DOHH2 (cell line): Measurements from ENCODE around the gene PAPSS2.
"Not testable (repeated sequence)": the region's sequence is repeated elsewhere in the genome, so short reads cannot be mapped to it uniquely, and the experiment has no call there.

ENCODE experiments used
- H3F3A ChIP-seq: fragments of 200-600 bp; sonication (generic), shearing (Covaris generic); 2 replicates; pipeline ENCODE4 v1.6.0; 2016; ENCODE audit warnings: antibody characterized with exemption, mild to moderate bottlenecking; ENCODE audit not compliant: control insufficient read depth, insufficient read depth
- H3K27ac ChIP-seq: fragments of 200-600 bp; sonication (generic); 2 replicates; pipeline ENCODE4 v1.5.1; 2014; ENCODE audit warnings: low read depth, mild to moderate bottlenecking, low read length, moderate library complexity
- H3K27me3 ChIP-seq: fragments of 200-600 bp; sonication (generic); 2 replicates; pipeline ENCODE4 v1.6.1; 2014; ENCODE audit warnings: mild to moderate bottlenecking, low read length, mixed read lengths; ENCODE audit not compliant: control insufficient read depth
- H3K36me3 ChIP-seq: fragments of 200-600 bp; sonication (generic); 2 replicates; pipeline ENCODE4 v1.6.1; 2014; ENCODE audit warnings: mild to moderate bottlenecking, low read length, moderate library complexity, mixed read lengths; ENCODE audit not compliant: control insufficient read depth
- H3K4me1 ChIP-seq: fragments of 200-600 bp; sonication (generic); 2 replicates; pipeline ENCODE4 v1.6.1; 2014; ENCODE audit warnings: mild to moderate bottlenecking, low read length, mixed read lengths; ENCODE audit not compliant: control insufficient read depth
- H3K4me2 ChIP-seq: fragments of 200-600 bp; sonication (generic); 2 replicates; pipeline ENCODE4 v1.6.0; 2014; ENCODE audit warnings: mild to moderate bottlenecking, low read length, moderate library complexity
- H3K4me3 ChIP-seq: fragments of 200-600 bp; sonication (generic); 2 replicates; pipeline ENCODE4 v1.5.1; 2014; ENCODE audit warnings: mild to moderate bottlenecking, low read length, mixed read lengths
- H3K79me2 ChIP-seq: fragments of 200-600 bp; sonication (generic); 2 replicates; pipeline ENCODE4 v1.6.1; 2014; ENCODE audit warnings: mild to moderate bottlenecking, low read length, mixed read lengths; ENCODE audit not compliant: control insufficient read depth
- H3K9me2 ChIP-seq: fragments of 200-600 bp; sonication (generic); replicated peaks from 2 replicates; pipeline ENCODE4 v1.6.1; 2014; ENCODE audit warnings: mild to moderate bottlenecking, low read length, mixed read lengths; ENCODE audit not compliant: control insufficient read depth
- H3K9me3 ChIP-seq: fragments of 200-600 bp; sonication (generic); 2 replicates; pipeline ENCODE4 v1.6.1; 2014; ENCODE audit warnings: antibody characterized with exemption, low read length, mixed read lengths; ENCODE audit not compliant: control insufficient read depth, insufficient read depth
- H4K20me1 ChIP-seq: fragments of 200-600 bp; sonication (generic); 2 replicates; pipeline ENCODE4 v1.6.0; 2014; ENCODE audit warnings: low read depth, mild to moderate bottlenecking, antibody characterized with exemption, low read length, moderate library complexity; ENCODE audit not compliant: control insufficient read depth, insufficient read depth
- EZH2phosphoT487 ChIP-seq: fragments of 200-600 bp; sonication (generic); IDR thresholded peaks from 2 replicates; pipeline ENCODE4 v1.6.1; 2017; ENCODE audit warnings: borderline replicate concordance, mild to moderate bottlenecking, antibody characterized with exemption, low read length, moderate library complexity, mixed read lengths
- TF ChIP-seq, protein P1 (sequence below): fragments of 200-600 bp; sonication (generic); IDR thresholded peaks from one replicate; pipeline ENCODE4 v1.5.1; 2014; ENCODE audit warnings: antibody characterized with exemption, mild to moderate bottlenecking, low read depth, low read length; ENCODE audit not compliant: poor library complexity, severe bottlenecking

Gene PAPSS2

DNA sequence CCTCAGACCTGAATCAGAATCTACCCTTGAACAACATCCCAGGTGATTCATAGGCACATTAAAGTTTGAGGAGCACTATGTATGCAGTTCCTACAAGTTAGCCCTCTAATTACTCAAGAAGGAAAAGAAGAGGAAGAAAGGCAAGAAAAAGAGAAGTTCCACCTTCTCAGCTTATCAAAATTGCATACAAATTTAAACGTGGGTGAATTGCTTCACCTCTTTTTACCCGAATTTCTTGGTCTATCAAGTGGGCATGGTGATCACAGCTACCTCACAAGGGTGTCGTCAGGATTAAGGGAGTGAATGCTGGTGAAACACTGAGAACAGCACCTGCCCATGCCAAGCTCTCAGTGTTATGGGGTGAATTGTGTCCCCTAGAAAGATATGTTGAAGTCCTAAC lies 43.8 kb upstream of the PAPSS2 start:
- Histone ChIP-seq H3K36me3 (no peaks in the 10 kb centered on the region), H3K4me3 (no peak overlapping the region), H3K27me3 (no peaks in the 10 kb centered on the region; the same call in 1 of the 2 replicates), H3K9me3 (no peaks in the 10 kb centered on the region), H3K9me2 (no peaks in the 10 kb centered on the region), H3K79me2 (no peaks in the 10 kb centered on the region), H3K27ac (no peak overlapping the region), H3K4me1 (no peaks in the 10 kb centered on the region), H3F3A (no peaks in the 10 kb centered on the region), H3K4me2 (no peak overlapping the region), H4K20me1 (no peaks in the 10 kb centered on the region)
- TF ChIP-seq, protein P1, sequence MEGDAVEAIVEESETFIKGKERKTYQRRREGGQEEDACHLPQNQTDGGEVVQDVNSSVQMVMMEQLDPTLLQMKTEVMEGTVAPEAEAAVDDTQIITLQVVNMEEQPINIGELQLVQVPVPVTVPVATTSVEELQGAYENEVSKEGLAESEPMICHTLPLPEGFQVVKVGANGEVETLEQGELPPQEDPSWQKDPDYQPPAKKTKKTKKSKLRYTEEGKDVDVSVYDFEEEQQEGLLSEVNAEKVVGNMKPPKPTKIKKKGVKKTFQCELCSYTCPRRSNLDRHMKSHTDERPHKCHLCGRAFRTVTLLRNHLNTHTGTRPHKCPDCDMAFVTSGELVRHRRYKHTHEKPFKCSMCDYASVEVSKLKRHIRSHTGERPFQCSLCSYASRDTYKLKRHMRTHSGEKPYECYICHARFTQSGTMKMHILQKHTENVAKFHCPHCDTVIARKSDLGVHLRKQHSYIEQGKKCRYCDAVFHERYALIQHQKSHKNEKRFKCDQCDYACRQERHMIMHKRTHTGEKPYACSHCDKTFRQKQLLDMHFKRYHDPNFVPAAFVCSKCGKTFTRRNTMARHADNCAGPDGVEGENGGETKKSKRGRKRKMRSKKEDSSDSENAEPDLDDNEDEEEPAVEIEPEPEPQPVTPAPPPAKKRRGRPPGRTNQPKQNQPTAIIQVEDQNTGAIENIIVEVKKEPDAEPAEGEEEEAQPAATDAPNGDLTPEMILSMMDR, result no peak
- no peak for TF ChIP-seq EZH2phosphoT487

DNA sequence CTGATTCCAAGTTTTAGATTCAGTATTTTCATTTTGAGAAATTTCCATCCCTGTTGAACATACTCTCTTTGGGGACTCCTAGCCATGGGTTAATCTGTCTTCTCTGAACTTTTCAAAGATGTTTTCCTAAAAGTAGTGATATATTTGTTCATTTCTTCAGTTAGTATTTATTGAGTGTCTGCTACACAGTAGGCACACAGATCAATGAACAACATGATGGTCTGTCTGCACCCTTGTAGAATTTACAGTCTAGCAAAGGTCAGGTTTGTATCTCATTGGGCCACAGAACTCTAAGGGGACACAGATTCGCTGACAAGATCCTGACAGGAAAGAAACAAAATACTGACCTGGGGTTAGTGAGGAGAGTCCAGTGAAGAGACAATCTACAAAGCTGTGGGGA lies 42.2 kb upstream of the PAPSS2 start:
- no peak overlapping the region for H3K4me3 ChIP-seq
- no peak for TF ChIP-seq EZH2phosphoT487

DNA sequence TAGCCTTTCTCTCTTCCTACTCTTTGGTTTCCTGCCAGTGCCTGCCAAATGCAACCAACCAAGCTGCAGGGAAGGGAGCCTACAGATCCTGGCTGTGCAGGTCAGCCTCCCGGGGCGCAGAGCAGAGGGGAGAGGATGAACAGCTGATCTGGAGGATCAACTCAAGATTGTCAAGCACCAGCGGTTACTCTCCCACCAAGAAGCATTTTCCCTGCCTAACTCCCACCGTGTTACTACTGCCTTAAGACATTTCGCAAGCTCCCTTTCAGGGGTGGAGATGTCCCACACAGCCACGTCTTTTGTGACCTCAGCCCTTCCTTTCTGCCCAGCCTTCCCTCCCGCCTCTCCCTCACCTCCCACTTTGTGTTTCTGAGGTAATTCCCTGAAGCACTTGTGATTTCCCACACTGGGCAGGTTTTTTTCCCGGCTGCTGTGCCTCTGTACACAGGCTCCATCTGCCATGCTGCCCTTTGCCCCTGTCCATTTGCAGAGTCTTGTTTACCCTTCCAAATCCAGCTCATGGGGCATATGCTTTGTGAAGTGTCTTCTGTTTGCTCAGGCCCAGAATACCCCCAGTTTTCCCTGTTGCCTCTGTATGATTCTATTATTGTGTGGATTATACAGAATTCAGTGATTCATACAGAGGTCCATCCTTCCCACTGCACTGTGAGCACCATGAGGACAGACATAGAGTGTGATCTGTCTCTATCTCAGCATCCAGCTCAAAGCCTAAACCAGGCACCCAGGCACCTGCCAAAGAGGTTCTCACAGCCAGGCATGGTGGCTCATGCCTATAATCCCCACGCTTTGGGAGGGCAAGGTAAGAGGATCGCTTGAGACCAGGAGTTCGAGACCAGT lies 40.9 kb upstream of the PAPSS2 start:
- no peaks in the 10 kb centered on the region for H3F3A ChIP-seq
- no peaks in the 10 kb centered on the region for H3K79me2 ChIP-seq
- H3K4me2 ChIP-seq, result no peak overlapping the region
- no peak overlapping the region for H3K4me3 ChIP-seq
- no peaks in the 10 kb centered on the region for H3K4me1 ChIP-seq
- H3K36me3 ChIP-seq, result no peaks in the 10 kb centered on the region
- H3K9me3 ChIP-seq, result no peaks in the 10 kb centered on the region
- no peaks in the 10 kb centered on the region for H3K9me2 ChIP-seq
- no peaks in the 10 kb centered on the region; the same call in 1 of the 2 replicates for H3K27me3 ChIP-seq
- no peaks in the 10 kb centered on the region for H4K20me1 ChIP-seq
- no peak for TF ChIP-seq EZH2phosphoT487
- TF ChIP-seq, protein P1, result no peak
- no peak overlapping the region for H3K27ac ChIP-seq

More for the DNA sequence above, 42.2 kb upstream of the PAPSS2 start:
- H3K79me2 ChIP-seq, result no peaks in the 10 kb centered on the region
- H3K9me2 ChIP-seq, result no peaks in the 10 kb centered on the region
- no peaks in the 10 kb centered on the region for H3K36me3 ChIP-seq
- H3K27me3 ChIP-seq, result no peaks in the 10 kb centered on the region; the same call in 1 of the 2 replicates
- H3K9me3 ChIP-seq, result no peaks in the 10 kb centered on the region
- H3K27ac ChIP-seq, result no peak overlapping the region
- H4K20me1 ChIP-seq, result no peaks in the 10 kb centered on the region
- no peak overlapping the region for H3K4me2 ChIP-seq
- no peaks in the 10 kb centered on the region for H3F3A ChIP-seq
- H3K4me1 ChIP-seq, result no peaks in the 10 kb centered on the region

DNA sequence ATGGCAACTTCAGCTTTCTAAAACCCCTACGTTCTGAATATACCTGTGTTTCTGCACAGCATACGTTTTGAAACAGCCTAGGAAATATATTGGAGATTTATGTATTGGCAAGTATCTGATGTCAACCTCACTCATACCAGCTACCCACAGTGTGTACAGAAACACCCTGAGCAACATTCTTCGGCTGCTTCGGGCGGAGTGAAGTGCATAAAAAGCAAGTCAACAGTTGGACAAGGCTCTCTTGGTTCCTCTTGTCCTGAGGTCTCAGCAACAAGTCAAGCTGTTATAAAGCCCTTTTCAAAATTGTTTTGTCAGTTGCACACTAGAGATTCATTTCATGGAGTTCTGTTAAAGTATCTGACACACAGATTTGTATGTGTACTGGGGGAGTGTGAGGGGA lies 40.0 kb upstream of the PAPSS2 start:
- peaks cover 3% of the 10 kb centered on the region; the same call in 1 of the 2 replicates for H3K27me3 ChIP-seq
- H3K4me3 ChIP-seq, result no peak overlapping the region
- H3K79me2 ChIP-seq, result no peaks in the 10 kb centered on the region
- H3K4me2 ChIP-seq, result no peak overlapping the region
- TF ChIP-seq EZH2phosphoT487, result no peak
- TF ChIP-seq, protein P1, result no peak
- no peak overlapping the region for H3K27ac ChIP-seq
- no peaks in the 10 kb centered on the region for H3K9me2 ChIP-seq
- no peaks in the 10 kb centered on the region for H3K9me3 ChIP-seq
- no peaks in the 10 kb centered on the region for H3K4me1 ChIP-seq
- H3K36me3 ChIP-seq, result no peaks in the 10 kb centered on the region
- H4K20me1 ChIP-seq, result no peaks in the 10 kb centered on the region
- no peaks in the 10 kb centered on the region for H3F3A ChIP-seq

DNA sequence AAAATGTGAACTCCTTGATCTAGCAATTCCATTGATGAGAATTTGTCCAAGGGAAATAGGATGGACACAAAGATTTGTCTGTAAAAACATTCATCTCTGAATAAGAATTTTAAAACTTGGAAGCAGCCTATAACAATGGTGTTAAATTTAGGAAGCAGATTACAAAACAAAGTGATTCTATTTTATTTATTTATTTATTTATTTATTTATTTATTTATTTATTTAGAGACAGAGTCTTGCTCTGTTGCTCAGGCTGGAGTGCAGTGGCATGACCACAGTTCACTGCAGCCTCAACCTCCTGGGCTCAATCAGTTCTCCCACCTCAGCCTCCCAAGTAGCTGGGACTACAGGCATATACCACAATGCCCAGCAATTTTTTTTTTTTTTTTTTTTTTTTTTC lies 38.2 kb upstream of the PAPSS2 start:
- not testable (repeated sequence) for H3K79me2 ChIP-seq, H3K9me2 ChIP-seq, H3K27ac ChIP-seq, H3K4me1 ChIP-seq, H3K27me3 ChIP-seq, H3F3A ChIP-seq, H3K4me3 ChIP-seq, H3K9me3 ChIP-seq, H4K20me1 ChIP-seq, H3K4me2 ChIP-seq, H3K36me3 ChIP-seq
